ENCODE data around the gene PAAF1.

Gene PAAF1

DNA sequence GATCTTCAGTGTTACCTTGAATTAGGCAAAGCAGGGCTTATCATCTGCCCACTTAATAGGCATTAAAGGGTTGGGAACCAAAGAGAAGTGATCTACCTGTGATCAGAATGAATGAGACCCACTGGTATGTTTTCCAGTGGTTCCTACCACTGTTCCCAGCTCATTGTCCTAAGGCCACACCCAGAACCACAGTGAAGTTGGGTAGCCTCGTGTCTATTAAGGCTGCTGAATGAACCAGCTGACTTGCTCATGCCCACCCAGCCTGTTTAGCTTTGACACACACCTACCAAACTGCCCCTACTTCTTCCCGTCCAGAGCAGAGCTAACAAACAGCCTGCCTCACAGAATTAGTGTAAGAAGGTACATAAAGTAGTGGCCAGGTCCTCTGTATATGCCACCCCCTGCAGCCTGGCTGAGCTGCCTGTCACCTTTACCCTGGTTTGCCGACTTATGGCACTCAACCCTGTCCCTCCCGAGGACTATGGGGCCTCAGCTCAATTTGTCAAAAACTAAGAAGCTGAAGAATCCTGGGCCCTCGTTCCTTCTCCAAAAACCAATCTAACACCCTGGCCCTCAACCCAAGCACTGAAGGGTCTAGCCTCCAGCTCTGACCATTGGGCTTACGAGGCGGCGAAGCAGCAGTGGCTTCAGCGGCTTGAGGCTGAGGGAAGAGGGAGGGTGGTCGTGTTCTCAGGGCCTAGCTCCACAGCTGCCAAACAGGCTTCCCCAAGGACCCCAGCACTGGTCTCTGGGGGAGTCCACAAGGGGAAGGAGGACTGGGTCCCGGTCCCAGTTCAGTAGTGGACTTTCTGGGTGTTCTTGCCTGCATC, 96.0 kb downstream of the PAAF1 start:
- no peak for DNase-seq (ENCODE audit: low read depth)

DNA sequence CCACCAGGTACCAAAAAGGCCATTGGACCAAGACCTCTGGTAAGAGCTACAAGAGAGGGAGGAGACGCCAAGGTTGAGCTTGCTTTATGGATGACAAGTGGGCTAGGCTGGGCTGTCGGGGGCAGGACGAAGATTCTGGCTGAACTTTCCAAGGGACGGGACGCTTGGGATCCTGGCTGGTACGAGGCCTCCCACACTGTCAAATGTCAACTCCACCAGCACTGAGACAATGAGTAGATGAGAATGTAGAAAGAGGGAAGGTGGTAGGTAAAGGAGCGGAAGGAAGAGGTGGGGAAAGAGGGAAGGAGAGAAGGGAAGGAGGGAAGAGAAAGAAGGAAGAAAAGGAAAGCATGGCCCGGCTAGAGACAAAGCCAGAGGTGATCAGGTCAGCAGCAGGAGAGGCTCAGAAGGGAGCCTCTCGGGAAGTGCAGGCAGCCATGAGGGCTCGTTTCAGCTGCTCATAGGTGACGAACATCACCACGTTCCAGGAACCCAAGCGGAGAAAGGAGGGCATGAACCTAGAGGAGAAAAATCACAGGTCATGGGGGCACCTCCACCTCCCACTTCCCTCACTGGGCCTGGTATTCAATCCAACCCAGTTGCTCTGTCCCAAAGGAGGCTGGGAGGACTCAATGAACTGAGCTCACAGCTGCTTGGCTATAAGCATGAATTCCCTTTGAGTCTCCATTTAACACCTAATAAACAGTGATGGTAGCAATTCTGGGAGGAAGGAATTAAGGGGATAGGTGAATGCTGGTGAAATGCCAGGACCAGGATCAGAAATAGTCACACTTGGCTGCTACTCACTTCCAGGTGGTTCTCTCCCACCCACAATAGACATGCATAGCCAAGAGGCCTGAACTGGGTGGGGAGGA, 98.0 kb downstream of the PAAF1 start:
- DNase-seq (ENCODE audit: low read depth) = no peak

GRCh38 chr11:73975479-73975757, 98.6 kb downstream of the PAAF1 start:
- no peak for DNase-seq (ENCODE audit: low read depth)

GRCh38 chr11:73976451-73977151, 99.8 kb downstream of the PAAF1 start:
- DNase-seq (ENCODE audit: low read depth) = no peak

DNA sequence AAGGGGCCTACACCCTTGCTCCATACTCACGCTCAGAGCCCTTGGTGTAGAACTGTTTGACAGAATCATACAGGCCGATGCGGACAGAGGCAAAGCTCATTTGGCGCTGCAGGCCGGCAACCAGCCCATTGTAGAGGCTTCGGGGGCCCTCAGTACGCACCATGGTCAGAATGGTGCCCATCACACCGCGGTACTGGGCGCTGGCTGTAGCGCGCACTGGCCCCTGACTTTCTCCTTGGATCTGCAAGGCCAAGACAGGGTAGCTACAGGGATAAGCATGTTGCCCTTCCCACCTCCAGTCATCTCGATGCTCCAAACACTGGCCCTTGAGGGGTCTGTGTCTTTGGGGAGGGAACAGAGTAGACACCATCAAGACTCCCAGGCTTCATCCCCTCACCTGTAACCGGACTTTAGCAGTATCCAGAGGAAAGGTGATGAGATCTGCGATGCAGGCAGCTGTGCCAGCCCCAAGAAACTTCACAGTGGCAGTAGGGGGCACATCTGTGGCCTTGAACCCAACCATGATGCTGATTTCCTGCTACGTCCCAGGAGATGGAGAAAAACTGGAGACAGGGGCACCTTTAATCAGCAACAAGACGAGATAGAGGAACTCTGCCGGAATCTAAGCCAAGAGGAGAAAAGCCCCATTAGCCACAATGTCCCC, 101.2 kb downstream of the PAAF1 start:
- no peak for DNase-seq (ENCODE audit: low read depth)

- no peak for DNase-seq (ENCODE audit: low read depth)
Observed at GRCh38 chr11:73978576-73979086, 101.8 kb downstream of the PAAF1 start.

DNA sequence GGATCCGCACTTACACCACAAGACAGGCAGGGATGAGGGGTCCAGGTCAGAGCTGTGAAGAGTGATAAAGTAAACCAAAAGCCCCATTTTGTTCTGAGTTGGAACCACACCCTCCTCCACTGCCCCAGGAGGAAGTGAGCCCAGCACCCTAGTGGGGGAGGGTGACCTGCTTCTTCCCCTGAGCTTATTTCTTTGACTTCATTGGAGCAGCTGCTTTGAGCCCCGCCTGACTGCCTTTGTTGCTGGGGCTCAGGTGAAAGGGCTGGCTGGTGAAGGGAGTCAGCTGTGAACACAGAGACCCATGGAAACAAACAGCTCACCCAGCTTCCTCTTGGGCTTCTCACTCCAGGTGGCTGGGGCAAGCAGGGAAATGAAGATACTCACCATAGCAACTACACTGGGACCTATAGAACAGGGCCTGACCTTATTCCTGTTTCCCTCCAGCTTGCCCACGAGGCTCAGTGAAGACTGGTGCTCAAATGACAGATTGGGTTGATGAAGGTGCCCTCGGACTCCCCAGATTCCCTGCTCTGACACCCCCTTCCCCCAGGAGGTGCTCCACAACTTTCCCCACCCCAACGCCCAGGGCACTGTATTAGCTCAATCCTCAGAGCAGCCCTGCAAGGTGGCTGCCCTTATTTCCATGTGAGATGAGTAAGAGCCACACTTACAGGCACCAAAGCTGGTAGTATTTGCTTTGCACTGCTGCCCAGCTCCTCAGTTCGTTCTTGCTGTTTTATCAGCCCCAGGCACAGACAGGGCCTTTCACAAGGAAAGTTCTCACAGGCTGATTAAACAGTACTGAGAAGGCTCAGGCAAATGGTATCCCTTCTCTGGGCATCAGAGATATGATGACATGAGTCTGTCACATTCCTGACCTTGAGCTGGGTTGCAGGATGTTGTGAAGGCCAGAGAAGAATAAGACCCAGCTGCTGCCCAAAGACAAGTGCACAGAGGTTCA, 103.5 kb downstream of the PAAF1 start:
- DNase-seq (ENCODE audit: low read depth) = peak; percentile 71
